ENCODE data around the gene OTOS.

Gene OTOS

GRCh38 chr2:240140511-240140910, at the start of gene OTOS:
TSS of gene OTOS (minus strand) at chr2:240140658. CDS start at chr2:240140326, 332 bp downstream.
- no peak for DNase-seq

GRCh38 chr2:240189686-240190085, 49.2 kb upstream of the OTOS start:
- DNase-seq: no peak

- no peak for DNase-seq
Measured at GRCh38 chr2:240187989-240188590, 47.6 kb upstream of the OTOS start.

GRCh38 chr2:240186191-240186725, 45.8 kb upstream of the OTOS start:
- DNase-seq: no peak

- DNase-seq: no peak
Measured at GRCh38 chr2:240184656-240185055, 44.2 kb upstream of the OTOS start.

- DNase-seq: no peak
Measured at GRCh38 chr2:240183875-240184590, 43.6 kb upstream of the OTOS start.

- DNase-seq: no peak
Measured at GRCh38 chr2:240183006-240183874, 42.8 kb upstream of the OTOS start.

- no peak for DNase-seq
Measured at GRCh38 chr2:240182476-240182875, 42.0 kb upstream of the OTOS start.

GRCh38 chr2:240182001-240182400, 41.5 kb upstream of the OTOS start:
- DNase-seq: no peak

- no peak for DNase-seq
Measured at GRCh38 chr2:240179941-240180666, 39.6 kb upstream of the OTOS start.

- DNase-seq: no peak
Measured at GRCh38 chr2:240179186-240179815, 38.8 kb upstream of the OTOS start.

- DNase-seq: no peak
Measured at GRCh38 chr2:240178564-240178963, 38.1 kb upstream of the OTOS start.

- DNase-seq: no peak
Measured at GRCh38 chr2:240174496-240174895, 34.0 kb upstream of the OTOS start.

- no peak for DNase-seq
Measured at GRCh38 chr2:240172071-240172895, 31.8 kb upstream of the OTOS start.

GRCh38 chr2:240170883-240171282, 30.4 kb upstream of the OTOS start:
- DNase-seq: no peak

- no peak for DNase-seq
Measured at GRCh38 chr2:240170354-240170735, 29.9 kb upstream of the OTOS start.

GRCh38 chr2:240169486-240170353, 29.3 kb upstream of the OTOS start:
- DNase-seq: no peak

GRCh38 chr2:240168546-240169361, 28.3 kb upstream of the OTOS start:
- DNase-seq: no peak

GRCh38 chr2:240168041-240168440, 27.6 kb upstream of the OTOS start:
- DNase-seq: no peak

GRCh38 chr2:240167588-240167880, 27.1 kb upstream of the OTOS start:
- DNase-seq: no peak
